ENCODE results near the gene DHX36.

DNA sequence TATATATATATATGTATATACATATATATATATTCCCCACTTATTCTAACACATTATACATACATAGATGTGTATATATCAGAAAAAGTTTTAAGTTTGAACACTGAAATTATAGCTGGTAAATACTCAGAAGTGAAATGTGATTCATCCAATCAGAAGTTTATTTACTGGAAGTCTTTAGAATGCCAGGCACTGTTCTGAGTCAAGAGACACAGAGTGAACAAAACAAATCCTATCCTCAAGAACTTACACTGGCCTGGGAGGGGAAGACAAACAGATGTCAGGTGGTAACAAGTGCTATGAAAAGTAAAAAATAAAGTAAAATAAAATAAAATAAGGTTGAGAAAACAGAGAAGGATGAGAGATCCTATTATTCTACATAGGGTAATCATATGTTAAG is 13.4 kb downstream of the DHX36 start:
- TF ChIP-seq, protein P1, sequence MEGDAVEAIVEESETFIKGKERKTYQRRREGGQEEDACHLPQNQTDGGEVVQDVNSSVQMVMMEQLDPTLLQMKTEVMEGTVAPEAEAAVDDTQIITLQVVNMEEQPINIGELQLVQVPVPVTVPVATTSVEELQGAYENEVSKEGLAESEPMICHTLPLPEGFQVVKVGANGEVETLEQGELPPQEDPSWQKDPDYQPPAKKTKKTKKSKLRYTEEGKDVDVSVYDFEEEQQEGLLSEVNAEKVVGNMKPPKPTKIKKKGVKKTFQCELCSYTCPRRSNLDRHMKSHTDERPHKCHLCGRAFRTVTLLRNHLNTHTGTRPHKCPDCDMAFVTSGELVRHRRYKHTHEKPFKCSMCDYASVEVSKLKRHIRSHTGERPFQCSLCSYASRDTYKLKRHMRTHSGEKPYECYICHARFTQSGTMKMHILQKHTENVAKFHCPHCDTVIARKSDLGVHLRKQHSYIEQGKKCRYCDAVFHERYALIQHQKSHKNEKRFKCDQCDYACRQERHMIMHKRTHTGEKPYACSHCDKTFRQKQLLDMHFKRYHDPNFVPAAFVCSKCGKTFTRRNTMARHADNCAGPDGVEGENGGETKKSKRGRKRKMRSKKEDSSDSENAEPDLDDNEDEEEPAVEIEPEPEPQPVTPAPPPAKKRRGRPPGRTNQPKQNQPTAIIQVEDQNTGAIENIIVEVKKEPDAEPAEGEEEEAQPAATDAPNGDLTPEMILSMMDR (IDR thresholded peaks at IDR 0.05): no peak
- TF ChIP-seq POLR2A (IDR thresholded peaks at IDR 0.05): no peak

All from adrenal gland (tissue), 5 donors.